ENCODE results near the gene PTPRN2.

Gene PTPRN2

DNA sequence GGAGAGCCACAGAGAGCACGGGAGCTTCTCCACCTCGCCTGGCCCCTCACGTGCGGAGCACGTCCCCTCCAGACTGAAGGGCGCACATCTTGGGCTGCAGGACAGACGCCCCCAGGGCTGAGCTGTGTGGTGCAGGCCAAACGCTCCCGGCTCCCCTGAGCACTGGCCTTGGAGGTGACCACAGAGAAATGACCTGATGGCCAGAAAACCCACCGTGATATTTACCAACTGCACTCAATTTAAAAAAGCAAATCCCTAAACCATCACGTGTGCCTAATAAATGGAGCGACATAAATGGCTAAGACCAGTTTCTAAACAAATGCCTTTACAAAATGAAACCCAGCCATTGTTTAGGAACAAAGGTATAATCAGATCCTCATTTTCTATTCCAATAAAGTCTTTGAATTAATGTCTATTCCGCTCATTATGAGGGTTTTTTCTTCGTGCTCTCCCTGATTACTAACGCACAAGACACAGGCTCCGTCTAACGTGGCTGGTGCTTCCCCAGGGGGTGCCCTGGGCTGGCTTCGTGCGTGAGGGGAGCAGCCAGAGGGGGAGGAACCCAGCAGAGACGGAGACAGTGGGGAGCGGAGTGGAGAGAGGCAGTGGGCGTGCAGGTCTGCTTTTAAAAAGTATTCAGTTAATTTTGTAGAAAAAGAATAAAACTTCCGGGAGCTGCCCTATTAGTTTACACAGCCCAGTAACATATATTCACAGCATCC lies 1060.5 kb downstream of the PTPRN2 start:
- DNase-seq (ENCODE audit: low spot score) = no peak

DNA sequence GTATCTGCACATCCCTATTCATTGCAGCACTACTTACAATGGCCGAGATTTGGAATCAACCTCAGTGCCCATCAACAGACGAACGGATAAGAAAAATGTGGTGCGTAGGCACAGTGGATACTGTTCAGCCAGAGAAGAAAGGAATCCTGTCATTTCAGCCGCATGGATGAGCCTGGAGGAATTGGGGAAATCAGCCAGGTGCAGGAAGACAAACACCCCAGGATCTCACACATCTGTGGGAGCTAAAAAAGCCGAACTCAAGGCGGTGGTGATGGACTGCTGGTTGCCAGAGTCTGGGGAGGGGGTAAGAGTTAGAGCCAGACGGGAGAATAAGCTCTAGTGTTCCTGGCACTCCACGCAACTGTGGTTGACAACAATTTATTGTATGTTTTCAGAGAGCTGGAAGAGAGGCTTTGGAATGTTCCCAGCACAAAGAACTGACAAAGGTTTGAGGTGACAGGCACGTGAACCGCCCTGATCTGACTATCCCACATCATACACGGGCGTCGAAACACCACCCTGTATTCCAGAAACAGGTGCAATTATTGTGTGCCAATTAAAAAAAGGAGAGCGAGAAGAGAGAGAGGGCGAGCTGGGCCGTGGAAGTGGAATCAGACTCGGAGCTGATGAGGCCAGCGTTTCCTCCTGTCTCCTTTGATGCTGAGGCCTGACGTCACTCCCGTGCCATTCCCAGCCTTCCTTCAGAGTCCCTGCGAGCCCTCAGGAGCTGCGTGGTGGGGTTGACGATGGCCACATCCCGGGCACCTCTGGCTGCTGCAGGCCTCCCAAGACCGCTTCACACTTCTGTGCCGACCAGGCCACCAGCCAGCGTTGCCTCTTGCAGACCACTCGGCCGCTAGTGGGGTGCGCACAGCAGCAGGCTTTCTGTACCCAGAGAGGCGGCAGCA lies 1061.4 kb downstream of the PTPRN2 start:
- no peak for DNase-seq (ENCODE audit: low spot score)

DNA sequence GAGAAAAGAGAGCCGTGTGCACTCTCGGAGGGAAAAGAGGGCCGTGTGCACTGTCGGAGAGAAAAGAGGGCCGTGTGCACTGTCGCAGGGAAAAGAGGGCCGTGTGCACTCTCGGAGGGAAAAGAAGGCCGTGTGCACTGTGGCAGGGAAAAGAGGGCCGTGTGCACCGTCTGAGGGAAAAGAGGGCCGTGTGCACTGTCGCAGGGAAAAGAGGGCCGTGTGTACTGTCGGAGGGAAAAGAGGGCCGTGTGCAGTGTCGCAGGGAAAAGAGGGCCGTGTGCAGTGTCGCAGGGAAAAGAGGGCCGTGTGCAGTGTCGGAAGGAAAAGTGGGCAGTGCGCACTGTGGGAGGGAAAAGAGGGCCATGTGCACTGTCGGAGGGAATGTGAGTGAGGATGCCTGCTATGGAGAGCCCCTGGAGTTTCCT lies 1062.1 kb downstream of the PTPRN2 start:
- DNase-seq (ENCODE audit: low spot score) = peak; percentile 28

DNA sequence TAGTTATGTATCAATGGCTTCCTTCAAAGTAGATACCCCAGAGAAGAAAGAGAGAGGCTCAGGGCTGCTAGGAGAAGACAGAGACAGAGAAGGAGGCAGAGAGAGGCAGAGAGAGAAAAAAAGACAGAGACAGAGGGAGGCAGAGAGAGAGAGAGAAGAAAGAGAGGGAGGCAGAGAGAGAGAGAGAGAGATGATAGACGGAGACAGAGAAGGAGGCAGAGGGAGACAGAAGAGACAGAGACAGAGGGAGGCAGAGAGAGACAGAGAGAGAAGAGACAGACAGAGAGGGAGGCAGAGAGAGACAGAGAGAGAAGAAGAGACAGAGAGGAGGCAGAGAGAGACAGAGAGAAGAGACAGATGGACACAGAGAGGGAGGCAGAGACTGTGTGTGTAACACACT lies 1062.9 kb downstream of the PTPRN2 start:
- no peak for DNase-seq (ENCODE audit: low spot score)

DNA sequence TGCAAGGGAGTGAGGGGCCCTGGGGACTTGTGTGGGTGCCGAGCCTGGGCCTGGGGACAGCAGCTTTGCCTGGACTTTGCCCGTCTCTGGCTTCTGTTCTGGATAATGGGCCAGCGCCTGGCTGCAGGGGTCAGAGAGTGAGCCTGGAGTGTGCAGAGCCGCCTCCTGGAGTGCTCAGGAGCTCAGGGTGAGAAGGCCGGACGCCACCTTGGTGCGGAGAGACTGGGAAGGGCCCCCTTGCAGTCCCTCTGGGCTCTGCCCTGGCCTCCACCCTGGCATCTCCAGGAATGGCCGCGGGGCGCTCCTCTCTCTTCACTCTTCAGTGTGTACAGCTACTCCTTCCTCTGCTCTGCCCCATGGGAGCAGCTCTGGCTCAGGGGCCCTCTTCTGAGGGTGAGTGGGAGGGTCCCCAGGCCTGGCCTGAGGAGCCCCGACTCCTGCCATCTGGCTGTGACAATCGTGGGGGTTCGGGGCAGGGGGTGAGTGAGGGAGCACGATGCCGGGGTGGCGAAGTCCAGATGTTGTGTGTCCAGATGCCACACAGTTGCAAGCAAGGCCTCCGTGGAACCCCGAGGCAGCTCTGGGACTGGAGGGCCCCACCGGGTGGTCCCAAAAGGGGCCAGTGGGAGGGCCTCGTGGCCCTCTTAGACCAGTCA lies 1063.7 kb downstream of the PTPRN2 start:
- no peak for DNase-seq (ENCODE audit: low spot score)

DNA sequence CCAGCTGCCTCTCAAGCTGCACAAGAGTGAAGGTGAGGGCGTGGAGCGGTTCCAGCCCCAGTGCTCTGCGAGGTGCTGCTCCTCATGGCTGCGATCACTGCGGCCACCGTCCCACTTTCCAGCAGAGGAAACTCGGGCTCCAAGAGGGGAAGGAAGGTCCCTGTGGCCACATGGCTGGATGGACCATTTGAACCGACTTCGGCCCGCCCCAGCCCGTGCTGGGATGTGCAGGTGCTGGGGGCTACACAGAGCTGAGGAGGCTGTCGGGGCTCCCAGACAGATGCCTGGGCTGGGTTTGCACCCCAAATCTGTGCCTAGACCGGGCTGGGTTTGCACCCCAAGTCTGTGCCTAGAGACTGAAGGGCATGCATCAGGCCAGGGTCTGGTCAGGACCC lies 1064.3 kb downstream of the PTPRN2 start:
- no peak for DNase-seq (ENCODE audit: low spot score)

DNA sequence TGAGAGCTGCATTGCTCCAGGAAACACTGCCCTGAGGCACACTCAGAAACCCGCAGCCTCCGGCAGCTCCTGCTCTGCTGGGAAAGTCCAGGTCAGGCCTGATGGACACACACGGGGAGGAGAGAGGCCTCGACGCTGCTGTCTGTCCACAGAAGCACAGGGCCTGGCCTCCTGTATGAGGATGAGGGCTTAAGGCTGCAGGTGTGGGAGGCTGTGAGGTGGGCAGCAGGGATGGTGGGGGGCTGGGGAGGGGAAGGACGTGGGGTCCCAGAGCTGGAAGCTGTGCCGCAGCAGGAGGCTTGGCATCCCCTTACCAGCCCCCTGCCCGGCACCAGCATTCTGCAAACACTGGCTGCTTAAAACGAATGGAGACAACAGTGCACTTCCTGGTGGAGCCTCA lies 1064.7 kb downstream of the PTPRN2 start:
- DNase-seq (ENCODE audit: low spot score) = no peak

DNA sequence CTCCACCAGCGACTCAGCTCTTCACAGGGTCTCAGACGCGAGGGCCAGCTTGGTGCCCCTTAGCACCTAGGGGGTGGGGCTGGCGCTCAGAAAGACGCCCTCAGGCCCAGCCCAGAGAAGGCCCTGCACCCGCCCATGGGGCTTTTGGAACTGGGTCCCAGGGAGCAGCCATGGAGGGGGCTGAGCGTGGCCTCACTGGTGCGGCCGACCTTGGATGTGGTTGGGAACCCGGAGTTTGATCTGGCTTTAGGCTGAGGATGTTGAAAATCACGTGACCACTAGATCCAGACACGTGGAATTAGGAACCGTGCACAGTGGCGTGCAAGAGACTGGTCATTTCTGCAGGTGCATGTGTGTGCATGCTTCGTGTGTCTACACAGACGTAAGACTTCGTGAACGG lies 1065.4 kb downstream of the PTPRN2 start:
- no peak for DNase-seq (ENCODE audit: low spot score)

DNA sequence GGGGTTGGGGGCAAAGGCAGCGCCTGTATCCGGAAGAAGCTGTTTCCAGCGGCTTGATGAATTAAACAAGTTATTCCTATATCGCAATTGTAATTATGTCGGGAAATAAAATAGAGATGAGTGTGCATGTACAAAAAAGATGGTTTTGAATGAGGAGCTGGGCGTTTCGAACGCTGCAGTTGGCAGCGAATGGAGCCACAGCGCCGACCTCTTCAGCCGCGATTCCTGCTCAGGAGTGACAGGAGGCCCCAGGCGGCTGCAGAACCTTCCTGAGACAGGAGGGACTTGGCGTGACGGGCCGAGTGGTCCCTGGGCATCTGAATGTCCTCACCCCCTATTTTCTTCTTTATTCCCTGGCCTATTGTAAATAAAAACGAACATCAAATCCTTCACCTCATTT lies 1065.9 kb downstream of the PTPRN2 start:
- DNase-seq (ENCODE audit: low spot score) = no peak

DNA sequence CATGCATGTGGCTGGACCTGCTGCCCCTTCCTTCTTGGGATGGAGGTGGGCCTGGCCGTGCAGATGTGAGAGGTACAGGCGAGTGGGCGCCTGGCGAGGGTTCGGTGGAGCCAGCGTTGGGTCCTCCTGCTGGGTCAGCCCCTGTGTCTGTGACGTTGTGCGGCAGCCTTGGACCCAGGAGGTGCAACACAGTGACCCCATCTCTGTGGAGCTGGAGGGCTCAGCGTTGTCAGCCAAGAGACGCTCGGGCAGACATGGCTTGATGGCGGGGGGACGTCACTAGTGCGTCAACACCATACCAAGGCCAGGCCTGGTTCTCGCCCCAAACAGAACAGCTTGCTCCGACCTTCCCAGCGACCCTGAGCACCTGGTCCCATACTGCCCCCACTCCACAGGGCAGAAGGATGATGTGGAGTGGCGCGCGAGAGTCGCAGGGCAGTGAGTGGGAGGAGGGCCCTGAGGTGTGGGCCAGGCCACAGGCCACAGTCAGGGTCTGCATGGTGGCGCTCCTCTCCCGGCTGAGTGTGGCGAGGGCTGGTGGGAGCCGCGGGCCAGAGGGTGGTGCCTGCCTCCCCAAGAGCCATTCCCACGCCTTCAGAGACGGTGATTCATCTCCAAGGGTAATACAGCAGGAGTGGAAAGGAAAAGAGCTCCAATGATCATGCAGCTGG lies 1066.4 kb downstream of the PTPRN2 start:
- DNase-seq (ENCODE audit: low spot score) = no peak

DNA sequence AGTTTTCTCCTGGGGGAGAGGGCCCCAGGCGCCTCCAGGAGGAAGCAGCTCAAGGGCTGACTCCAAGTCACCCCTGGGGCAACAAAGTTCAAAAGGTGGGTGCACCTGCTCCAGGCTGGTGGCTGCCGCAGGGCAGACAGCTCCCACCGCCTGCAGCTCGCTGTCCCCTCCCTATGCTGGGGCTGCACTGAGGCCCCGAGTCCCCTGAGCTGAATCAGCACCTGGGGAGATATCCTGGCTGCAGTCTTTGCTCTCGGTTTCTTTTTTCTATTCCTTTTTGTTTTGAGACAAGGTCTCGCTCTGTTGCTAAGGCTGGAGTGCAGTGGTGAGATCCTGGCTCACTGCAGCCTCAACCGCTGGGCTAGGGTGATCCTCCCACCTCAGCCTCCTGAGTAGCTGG lies 1067.4 kb downstream of the PTPRN2 start:
- DNase-seq (ENCODE audit: low spot score) = no peak

DNA sequence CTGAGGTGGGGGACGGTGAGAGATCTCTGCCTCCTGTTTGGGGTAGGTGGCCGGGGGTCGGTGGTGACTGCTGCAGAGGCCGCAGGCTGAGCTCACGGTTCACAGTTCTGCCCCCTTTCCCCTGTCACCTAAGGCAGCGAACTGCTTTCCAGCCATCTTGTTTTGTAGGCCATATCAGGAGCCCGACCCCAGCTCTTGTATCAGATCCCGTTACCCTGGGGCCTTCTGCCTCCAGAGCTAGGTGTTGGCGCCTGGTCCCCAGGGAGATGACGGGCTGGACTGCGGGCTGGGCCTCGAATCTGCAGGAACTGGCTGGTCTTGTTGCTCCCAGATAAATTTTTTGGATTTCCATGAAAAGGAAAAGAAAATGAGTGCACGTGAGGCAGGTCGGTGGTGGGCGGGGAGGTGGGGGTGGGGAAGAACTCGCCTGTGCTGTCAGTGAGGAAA lies 1067.8 kb downstream of the PTPRN2 start:
- DNase-seq (ENCODE audit: low spot score) = no peak

DNA sequence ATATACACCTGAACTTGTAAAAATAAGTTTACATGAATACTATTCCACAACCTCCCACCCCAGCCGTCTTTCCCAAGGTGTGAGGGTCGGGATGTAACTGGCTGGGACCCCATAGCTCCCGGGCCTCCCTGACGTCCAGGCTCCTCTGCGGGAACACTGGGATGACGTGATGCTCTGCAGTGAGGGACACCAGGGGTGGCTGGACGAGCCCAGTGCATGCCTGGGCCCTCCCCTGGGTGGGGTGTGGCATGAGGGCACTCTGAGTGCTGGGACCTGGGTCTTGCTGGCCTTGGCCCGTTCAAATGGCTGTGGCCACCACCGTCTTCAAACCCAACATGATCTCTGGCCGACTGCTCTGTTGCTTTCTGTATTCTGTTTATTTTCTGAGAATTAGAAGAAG lies 1068.4 kb downstream of the PTPRN2 start:
- no peak for DNase-seq (ENCODE audit: low spot score)

DNA sequence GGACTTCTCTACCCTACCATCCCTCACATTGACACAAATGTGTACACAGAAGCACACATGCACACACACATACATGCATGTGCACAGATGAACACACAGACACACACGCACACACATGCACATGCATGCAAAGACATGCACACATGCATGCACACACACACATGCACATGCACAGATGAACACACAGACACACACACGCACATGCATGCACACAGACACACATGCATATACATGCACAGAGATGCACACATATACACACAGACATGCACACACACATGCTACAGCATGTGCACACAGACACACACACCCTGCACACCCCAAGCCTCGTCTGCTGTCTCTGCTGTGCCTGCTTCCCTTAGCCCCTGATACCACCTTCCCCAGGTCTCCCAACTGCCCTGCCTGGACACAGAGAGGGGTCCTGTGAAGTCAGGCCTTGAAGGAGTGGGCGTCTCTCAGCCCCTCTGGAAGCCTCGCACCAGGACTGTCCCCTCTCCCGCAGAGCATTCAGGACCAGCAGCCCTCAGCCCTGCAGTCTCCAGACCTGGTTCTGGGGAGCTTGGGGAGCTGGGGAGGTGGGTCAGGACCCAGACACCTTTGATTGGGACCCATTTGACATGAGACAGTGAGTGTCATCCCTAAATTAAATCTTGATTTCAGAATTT lies 1069.0 kb downstream of the PTPRN2 start:
- DNase-seq (ENCODE audit: low spot score) = no peak

DNA sequence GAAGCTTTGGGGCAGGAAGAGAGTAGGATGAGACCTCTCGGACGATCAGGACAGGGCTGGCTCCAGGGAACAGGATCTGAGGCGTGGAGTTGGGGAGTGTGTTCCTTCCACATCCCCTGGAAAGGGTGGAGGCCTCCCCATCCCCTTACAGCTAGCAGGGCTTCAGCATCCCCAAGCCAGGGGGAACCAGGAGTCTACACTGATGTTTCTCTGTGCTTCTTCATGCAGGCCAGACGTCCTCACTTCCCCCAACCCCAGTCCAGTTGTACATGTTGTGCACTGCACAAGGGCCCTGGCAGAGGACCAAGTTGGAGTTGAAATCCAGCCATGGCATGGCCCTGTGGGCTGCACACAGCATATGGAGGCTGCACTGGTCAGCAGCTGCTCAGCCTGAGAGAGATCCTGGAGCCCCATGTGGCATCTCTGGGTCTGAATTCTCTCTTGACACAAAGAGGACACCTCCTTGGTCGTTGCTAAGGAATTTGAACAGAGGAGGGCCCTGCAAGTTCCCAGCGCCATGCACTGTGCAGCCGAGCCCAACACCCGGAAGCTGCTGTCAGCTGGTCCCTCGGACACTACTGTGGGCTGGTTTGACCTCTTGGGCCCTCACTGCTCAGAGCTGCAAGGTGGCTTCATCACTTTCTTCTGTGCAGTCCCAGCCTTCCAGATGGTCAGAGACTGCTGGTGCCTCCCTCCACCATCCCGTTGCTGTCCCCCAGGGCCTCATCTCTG lies 1069.7 kb downstream of the PTPRN2 start:
- no peak for DNase-seq (ENCODE audit: low spot score)

DNA sequence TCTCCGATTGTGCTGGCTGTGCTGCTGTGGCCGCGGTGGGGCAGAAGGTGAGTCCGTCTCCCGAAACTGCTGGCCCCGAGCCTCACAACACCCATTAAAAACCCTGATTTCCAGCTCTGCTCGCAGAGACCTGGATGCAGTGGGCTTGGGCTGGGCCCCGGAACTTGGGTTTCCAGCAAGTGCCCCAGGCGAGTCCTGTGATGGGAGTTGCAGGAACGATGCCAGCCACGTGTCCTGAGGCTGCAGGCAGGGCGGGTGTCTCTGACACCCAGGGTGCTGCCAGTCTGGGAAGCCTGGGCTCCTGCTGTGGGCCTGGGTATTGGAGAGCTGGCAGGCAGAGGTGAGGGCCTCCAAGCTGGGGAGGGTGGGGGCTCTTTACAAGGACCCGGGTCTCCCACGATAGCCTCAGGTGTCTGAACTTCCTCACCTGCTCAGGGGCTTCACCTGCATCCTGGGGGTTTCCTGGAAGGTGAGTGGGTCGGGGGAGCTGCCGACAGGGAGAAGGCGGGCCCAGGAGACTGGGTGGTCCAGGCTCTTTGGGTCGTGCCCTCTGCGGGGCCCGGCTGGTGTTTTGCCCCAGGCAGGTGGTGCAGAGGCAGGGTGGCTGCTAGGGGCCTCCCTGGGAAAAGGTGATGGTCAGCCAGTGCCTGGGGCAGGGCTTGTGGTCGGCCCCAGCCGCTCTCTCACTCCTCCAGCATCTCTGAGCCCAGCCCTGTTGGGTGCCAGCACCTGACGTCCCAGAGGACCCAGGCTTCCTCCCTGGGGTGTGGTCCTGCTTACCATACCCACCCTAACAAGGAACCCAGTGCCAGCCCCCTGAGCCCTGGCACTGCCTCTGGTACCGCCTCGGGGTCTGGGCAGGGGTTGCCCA lies 1070.5 kb downstream of the PTPRN2 start:
- DNase-seq (ENCODE audit: low spot score) = no peak

DNA sequence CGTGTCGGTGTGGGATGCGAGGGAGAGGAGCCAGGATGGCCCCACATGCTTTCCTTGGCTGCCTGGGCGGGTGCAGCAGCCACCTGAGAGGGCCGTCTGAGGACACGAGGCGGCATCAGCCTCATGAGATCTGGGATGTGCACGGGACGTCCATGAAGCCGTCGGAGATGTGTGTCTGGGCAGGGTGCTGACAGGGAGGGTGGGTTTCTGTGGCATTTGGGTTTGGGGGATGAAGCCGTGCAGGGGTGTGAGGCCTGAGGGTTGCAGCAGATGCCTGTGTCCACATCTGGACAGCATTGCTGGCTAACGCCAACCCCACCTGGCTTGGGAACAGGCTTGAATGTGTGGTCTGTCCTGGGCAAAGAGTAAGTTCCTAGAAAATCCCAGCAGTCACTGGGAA lies 1071.3 kb downstream of the PTPRN2 start:
- no peak for DNase-seq (ENCODE audit: low spot score)

DNA sequence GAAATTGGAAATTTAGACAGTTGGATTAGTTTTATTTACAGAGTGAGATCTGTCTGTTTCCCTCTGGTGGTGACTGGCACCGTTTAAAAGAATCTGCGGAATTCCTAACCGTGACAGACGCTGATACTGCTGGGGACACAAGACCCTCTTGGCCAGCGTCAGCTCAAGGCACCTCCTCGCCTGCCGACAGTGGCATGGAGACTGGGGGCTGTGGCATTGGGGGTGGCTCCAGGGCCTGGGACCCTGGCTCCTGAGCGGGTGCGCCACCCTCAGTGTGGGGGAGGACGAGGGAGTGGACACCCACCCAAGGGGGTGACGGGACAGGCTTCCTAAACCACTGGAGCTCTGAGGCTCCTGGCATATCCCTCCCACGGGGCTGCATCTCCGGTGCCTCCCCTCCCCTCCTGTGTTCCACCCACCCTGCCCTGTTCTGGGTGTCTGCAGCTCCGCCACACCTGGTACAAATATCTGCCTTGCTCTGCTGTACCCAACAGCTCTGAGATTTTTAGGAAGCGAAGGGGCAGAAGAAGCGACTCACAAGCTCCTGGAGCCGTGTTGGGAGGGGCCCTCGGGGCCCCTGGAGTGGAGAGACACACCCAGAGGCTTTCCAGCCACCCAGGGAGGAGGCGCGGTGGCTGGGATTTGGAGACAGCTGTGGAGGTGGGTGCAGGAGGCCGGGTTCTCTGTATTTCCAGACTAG lies 1072.1 kb downstream of the PTPRN2 start:
- no peak for DNase-seq (ENCODE audit: low spot score)

DNA sequence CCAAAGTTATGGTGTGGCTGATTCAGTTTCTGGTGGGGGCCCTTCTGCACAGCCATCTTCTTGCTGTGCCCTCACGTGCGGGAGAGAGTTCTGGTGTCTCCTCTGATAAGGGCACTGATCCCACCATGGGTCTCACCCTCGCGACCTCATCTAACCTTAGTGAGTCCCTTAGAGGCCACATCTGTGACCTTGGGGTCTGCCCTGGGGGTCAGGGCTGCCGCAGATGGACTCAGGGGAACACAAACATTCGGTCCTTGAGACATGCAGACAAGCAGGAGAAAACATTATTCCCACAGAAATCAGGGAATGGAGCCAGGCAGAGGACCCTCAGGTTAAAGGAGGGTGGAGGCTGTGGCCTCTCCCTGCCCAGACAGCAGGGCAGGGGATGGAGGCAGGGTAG lies 1072.9 kb downstream of the PTPRN2 start:
- DNase-seq (ENCODE audit: low spot score) = no peak

All from hematopoietic multipotent progenitor cell treated with erythropoietin and hydrocortisone succinate and interleukin-3 and kit ligand, for 15 days (in vitro differentiated cells).